Endodermal cell (in vitro differentiated cells): ENCODE data around the gene FGR. TPM values are rescaled to one million over a fixed set of nuclear protein-coding genes. Genes with fewer than 3 reads are reported as not detected.

Experiments used
- DNase-seq: peaks from one replicate; pipeline ENCODE4 v3.0.0-alpha.2; 2017
- H3K27ac ChIP-seq: 2 replicates; pipeline ENCODE4 v1.5.1; 2013; ENCODE audit warnings: mild to moderate bottlenecking, low read depth, low read length, moderate library complexity
- H3K27me3 ChIP-seq: 2 replicates; pipeline ENCODE4 v1.6.1; 2013; ENCODE audit warnings: mild to moderate bottlenecking, low read length, moderate library complexity; ENCODE audit not compliant: insufficient read depth, control insufficient read depth, poor library complexity, severe bottlenecking
- H3K36me3 ChIP-seq: 2 replicates; pipeline ENCODE4 v1.7.0; 2013; ENCODE audit warnings: mild to moderate bottlenecking, low read length, moderate library complexity; ENCODE audit not compliant: control insufficient read depth, insufficient read depth
- H3K4me1 ChIP-seq: one replicate; pipeline ENCODE4 v1.7.0; 2013; ENCODE audit warnings: low read length; ENCODE audit not compliant: control insufficient read depth, insufficient read depth
- H3K4me3 ChIP-seq: 2 replicates; pipeline ENCODE4 v1.5.1; 2013; ENCODE audit warnings: mild to moderate bottlenecking, low read length, moderate library complexity
- H3K9ac ChIP-seq: 2 replicates; pipeline ENCODE4 v1.6.1; 2013; ENCODE audit warnings: mild to moderate bottlenecking, low read length, moderate library complexity; ENCODE audit not compliant: poor library complexity, severe bottlenecking; ENCODE audit errors: extremely low read depth
- H3K9me3 ChIP-seq: 2 replicates; pipeline ENCODE4 v1.6.1; 2013; ENCODE audit warnings: mild to moderate bottlenecking, low read length, moderate library complexity; ENCODE audit not compliant: control insufficient read depth
- H3K27ac Mint-ChIP-seq: 2 replicates; pipeline ENCODE4 v1.8.0; 2020; ENCODE audit warnings: mixed read lengths
- H3K27me3 Mint-ChIP-seq: 2 replicates; pipeline ENCODE4 v1.8.0; 2021; ENCODE audit warnings: mild to moderate bottlenecking, mixed read lengths; ENCODE audit not compliant: insufficient read depth
- H3K36me3 Mint-ChIP-seq: 2 replicates; pipeline ENCODE4 v1.8.0; 2020; ENCODE audit warnings: low read depth, mixed read lengths
- H3K4me1 Mint-ChIP-seq: 2 replicates; pipeline ENCODE4 v1.8.0; 2020; ENCODE audit warnings: mixed read lengths
- H3K4me3 Mint-ChIP-seq: 2 replicates; pipeline ENCODE4 v1.8.0; 2020; ENCODE audit warnings: mild to moderate bottlenecking, moderate library complexity, mixed read lengths
- H3K9me3 Mint-ChIP-seq: 2 replicates; pipeline ENCODE4 v1.8.0; 2020; ENCODE audit warnings: mild to moderate bottlenecking, mixed read lengths
- WGBS, 2 experiments: methylation state at CpG; one replicate each; pipeline versions ENCODE4 v1.1.5 to v1.1.7; 2013; ENCODE audit warnings: missing lambda C conversion rate in 2 of 2, mixed read lengths in 1 of 2; ENCODE audit not compliant: insufficient coverage in 1 of 2, insufficient read length in 1 of 2; 5-methylcytosine and 5-hydroxymethylcytosine counted together
- total RNA-seq, 2 donors: library from RNA; stranded (reverse); fragmentation: NEBNext Ultra II Directional in 1 of 2; extraction: Animal tissue kit (Norgen Biotek cat#: 25700) in 1 of 2; gene quantifications; 2 replicates in 1 of 2; 3 replicates in 1 of 2; pipeline ENCODE4 v1.2.1, GENCODE V29; 2021
- TF ChIP-seq, protein P1 (sequence below): fragments of 200-600 bp; sonication (generic); conservative IDR thresholded peaks from 2 replicates; pipeline ENCODE4 v1.5.0; 2021; ENCODE audit warnings: antibody characterized with exemption, mild to moderate bottlenecking

The FGR gene
- total RNA-seq, 2 donors from 2014 or later: not detected

DNA sequence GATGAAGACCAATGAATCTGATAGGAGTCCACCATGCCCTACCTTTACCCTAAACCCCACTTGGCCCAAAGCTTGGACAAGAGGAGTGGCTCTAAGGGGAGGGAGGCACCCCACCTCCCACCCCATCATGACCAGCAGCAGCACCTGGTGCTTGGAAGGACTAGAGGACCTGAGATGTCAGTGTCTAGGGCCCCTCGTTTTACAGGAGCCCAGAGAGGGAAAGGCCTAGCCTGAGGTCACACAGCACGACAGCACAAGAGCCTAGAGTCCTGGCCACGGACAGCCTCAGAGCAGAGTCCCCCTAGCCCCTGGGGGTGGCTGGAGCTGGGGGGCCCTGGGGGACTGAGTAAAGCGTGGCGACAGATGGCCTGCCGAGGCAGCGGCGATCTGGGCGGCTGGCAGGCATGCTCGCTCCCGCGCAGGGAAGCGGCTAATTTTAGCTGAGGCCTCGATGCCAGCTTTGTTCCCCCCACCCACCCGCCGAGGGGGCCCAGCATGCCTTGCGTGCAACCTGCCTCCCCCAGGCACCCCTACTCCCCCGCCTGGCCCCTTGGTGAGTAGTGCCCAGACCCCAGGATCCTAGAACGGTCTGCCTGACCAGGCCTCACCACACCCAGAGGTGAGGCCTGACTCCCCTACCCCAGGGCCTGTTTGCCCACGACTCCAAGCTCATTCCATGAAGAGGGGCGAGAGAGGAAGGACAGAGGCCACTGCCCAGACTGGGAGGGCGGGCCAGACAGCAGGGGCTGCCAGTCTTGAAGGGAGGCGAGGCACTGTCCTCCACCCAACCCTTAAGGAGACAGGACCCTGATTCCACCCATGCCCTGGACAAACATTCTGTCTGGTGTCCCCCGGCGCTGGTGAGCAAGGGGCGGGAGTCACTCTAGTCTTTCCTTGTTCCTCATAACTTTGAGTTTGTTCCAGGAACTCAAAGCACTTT, 70.0 kb downstream of the FGR start:
- H3K4me1 ChIP-seq: peaks cover 51% of the 10 kb centered on the region
- H3K27me3 Mint-ChIP-seq: no peaks in the 10 kb centered on the region
- H3K36me3 ChIP-seq: no peaks in the 10 kb centered on the region
- H3K27me3 ChIP-seq: no peaks in the 10 kb centered on the region
- H3K9ac ChIP-seq: no peak overlapping the region
- 89 to 100% methylated on average over 6 to 26 of the region's 26 CpGs for WGBS, 2 experiments
- H3K27ac ChIP-seq: peak overlapping the region; percentile 92
- H3K4me3 ChIP-seq: no peak overlapping the region
- H3K36me3 Mint-ChIP-seq: no peaks in the 10 kb centered on the region
- H3K9me3 ChIP-seq: no peaks in the 10 kb centered on the region
- peak overlapping the region; percentile 79 for H3K27ac Mint-ChIP-seq
- DNase-seq: no peak
- peaks cover 80% of the 10 kb centered on the region for H3K4me1 Mint-ChIP-seq
- TF ChIP-seq, protein P1, sequence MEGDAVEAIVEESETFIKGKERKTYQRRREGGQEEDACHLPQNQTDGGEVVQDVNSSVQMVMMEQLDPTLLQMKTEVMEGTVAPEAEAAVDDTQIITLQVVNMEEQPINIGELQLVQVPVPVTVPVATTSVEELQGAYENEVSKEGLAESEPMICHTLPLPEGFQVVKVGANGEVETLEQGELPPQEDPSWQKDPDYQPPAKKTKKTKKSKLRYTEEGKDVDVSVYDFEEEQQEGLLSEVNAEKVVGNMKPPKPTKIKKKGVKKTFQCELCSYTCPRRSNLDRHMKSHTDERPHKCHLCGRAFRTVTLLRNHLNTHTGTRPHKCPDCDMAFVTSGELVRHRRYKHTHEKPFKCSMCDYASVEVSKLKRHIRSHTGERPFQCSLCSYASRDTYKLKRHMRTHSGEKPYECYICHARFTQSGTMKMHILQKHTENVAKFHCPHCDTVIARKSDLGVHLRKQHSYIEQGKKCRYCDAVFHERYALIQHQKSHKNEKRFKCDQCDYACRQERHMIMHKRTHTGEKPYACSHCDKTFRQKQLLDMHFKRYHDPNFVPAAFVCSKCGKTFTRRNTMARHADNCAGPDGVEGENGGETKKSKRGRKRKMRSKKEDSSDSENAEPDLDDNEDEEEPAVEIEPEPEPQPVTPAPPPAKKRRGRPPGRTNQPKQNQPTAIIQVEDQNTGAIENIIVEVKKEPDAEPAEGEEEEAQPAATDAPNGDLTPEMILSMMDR: no peak
- H3K4me3 Mint-ChIP-seq: no peak overlapping the region
- no peaks in the 10 kb centered on the region for H3K9me3 Mint-ChIP-seq

DNA sequence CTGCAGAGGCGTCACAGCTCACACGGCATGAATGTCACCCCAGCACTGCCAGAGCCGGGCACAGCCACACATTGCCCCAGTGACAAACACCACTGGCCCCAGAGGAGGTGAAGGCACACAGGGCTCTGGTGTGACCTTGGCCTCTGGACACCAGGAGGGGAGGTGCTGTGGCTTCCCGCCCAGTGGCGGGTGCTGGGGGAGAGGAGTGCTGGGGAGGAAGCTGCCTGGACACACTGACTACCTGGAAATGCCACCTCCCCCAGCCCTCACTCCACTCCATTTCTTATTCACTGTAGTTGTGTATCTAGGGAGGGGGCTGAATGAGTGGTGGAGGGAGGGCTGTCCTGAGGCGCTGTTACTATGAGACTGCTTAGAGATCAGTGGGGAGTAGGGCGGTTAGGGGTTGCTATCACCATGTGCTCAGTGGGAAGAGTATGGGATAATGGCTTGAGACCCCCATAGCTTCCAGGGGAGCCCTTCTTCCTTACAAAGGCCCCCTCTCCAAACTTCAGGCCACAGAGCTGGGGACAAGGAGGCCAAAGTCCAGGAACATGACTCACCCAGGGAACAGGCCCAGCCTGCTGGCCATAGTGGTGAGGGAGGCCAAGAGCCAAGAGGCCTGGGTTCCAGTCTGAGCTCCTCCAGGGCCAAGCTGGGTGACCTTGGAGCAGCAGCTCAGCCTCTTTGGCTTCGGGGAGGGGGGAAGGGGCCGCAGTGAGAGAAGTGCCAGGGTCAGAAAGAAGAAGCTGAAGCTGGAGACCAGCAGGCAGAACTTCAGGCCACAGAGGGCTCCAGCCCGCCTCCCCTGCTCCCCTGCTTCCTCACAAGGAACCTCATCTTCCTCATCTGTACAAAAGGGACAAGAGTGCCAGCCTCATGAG, 71.2 kb downstream of the FGR start:
- H3K27ac Mint-ChIP-seq: peak overlapping the region; percentile 79
- Histone ChIP-seq H3K4me3 (no peak overlapping the region), H3K27ac (peak overlapping the region; percentile 92), H3K27me3 (no peaks in the 10 kb centered on the region), H3K4me1 (peaks cover 45% of the 10 kb centered on the region), H3K9ac (peak overlapping the region; percentile 18), H3K36me3 (no peaks in the 10 kb centered on the region), H3K9me3 (no peaks in the 10 kb centered on the region)
- TF ChIP-seq, protein P1: no peak
- no peaks in the 10 kb centered on the region for H3K9me3 Mint-ChIP-seq
- 62 to 78% methylated on average over 3 to 9 of the region's 10 CpGs for WGBS, 2 experiments
- peaks cover 73% of the 10 kb centered on the region for H3K4me1 Mint-ChIP-seq
- no peak overlapping the region for H3K4me3 Mint-ChIP-seq
- no peaks in the 10 kb centered on the region for H3K36me3 Mint-ChIP-seq
- no peaks in the 10 kb centered on the region for H3K27me3 Mint-ChIP-seq
- DNase-seq: no peak

- DNase-seq: no peak
- Mint-ChIP-seq H3K27ac (peak overlapping the region; percentile 78), H3K36me3 (no peaks in the 10 kb centered on the region), H3K4me3 (no peak overlapping the region), H3K4me1 (peaks cover 73% of the 10 kb centered on the region), H3K9me3 (no peaks in the 10 kb centered on the region), H3K27me3 (no peaks in the 10 kb centered on the region)
- Histone ChIP-seq H3K9me3 (no peaks in the 10 kb centered on the region), H3K27ac (peak overlapping the region; percentile 92), H3K36me3 (peaks cover 4% of the 10 kb centered on the region), H3K4me1 (peaks cover 44% of the 10 kb centered on the region), H3K4me3 (no peak overlapping the region), H3K9ac (no peak overlapping the region), H3K27me3 (no peaks in the 10 kb centered on the region)
- TF ChIP-seq, protein P1: no peak
- WGBS, 2 experiments: 80% methylated on average over 4 of the region's 4 CpGs; no CpG with 5 or more reads in 1 of the 2 experiments
Observed at GRCh38 chr1:27563341-27563590, 71.7 kb downstream of the FGR start.
